NCI-H2171 treated with DMSO at 0.1 percent for 48 hours (cell line): ENCODE measurements around the gene ESPNL.

Experiments used
- DNase-seq: peaks from one replicate; lab custom pipeline; 2025; lab: John Stamatoyannopoulos, UW

Gene ESPNL

GRCh38 chr2:238142382-238143205, 42.5 kb downstream of the ESPNL start:
- DNase-seq, result no peak

GRCh38 chr2:238143239-238143951, 43.3 kb downstream of the ESPNL start:
- DNase-seq, result peak; percentile 19

- DNase-seq, result no peak
Observed at GRCh38 chr2:238144262-238144661, 44.1 kb downstream of the ESPNL start.

GRCh38 chr2:238145046-238145445, 44.9 kb downstream of the ESPNL start:
- DNase-seq, result no peak

GRCh38 chr2:238145851-238146250, 45.7 kb downstream of the ESPNL start:
- DNase-seq, result no peak

- peak; percentile 11 for DNase-seq
Observed at GRCh38 chr2:238146884-238147544, 46.9 kb downstream of the ESPNL start.

GRCh38 chr2:238148981-238149380, 48.8 kb downstream of the ESPNL start:
- DNase-seq, result no peak

- DNase-seq, result peak; percentile 4
Observed at GRCh38 chr2:238149841-238150572, 49.9 kb downstream of the ESPNL start.

GRCh38 chr2:238150686-238151085, 50.5 kb downstream of the ESPNL start:
- DNase-seq, result no peak

- DNase-seq, result no peak
Observed at GRCh38 chr2:238151205-238151604, 51.1 kb downstream of the ESPNL start.

- DNase-seq, result no peak
Observed at GRCh38 chr2:238151628-238152235, 51.6 kb downstream of the ESPNL start.

GRCh38 chr2:238152771-238153688, 52.9 kb downstream of the ESPNL start:
- no peak for DNase-seq

- no peak for DNase-seq
Observed at GRCh38 chr2:238154570-238154969, 54.4 kb downstream of the ESPNL start.

GRCh38 chr2:238155051-238155760, 55.1 kb downstream of the ESPNL start:
- no peak for DNase-seq

- DNase-seq, result no peak
Observed at GRCh38 chr2:238155761-238156694, 55.9 kb downstream of the ESPNL start.

GRCh38 chr2:238157506-238158017, 57.4 kb downstream of the ESPNL start:
- DNase-seq, result no peak

- DNase-seq, result no peak
Observed at GRCh38 chr2:238158018-238158508, 57.9 kb downstream of the ESPNL start.

- peak; percentile 3 for DNase-seq
Observed at GRCh38 chr2:238158509-238159070, 58.5 kb downstream of the ESPNL start, which contains the start of gene ERFE. TSS of gene ERFE (plus strand) at chr2:238158970. CDS start at chr2:238159008, 38 bp downstream.
